ENCODE measurements around the gene PTPRCAP.

PTPRCAP gene

GRCh38 chr11:67423891-67424613, 13.4 kb downstream of the PTPRCAP start:
- no peak for DNase-seq

- no peak for DNase-seq
Observed at GRCh38 chr11:67423466-67423865, 14.0 kb downstream of the PTPRCAP start.

GRCh38 chr11:67422891-67423290, 14.6 kb downstream of the PTPRCAP start:
- DNase-seq = no peak

GRCh38 chr11:67421430-67422031, 16.0 kb downstream of the PTPRCAP start:
- DNase-seq = no peak

GRCh38 chr11:67420646-67421429, 16.6 kb downstream of the PTPRCAP start:
- peak; percentile 91 for DNase-seq

- no peak for DNase-seq
Observed at GRCh38 chr11:67420147-67420645, 17.3 kb downstream of the PTPRCAP start.

- DNase-seq = no peak
Observed at GRCh38 chr11:67419325-67420049, 18.0 kb downstream of the PTPRCAP start.

GRCh38 chr11:67418476-67419281, 18.8 kb downstream of the PTPRCAP start:
- DNase-seq = peak; percentile 13

GRCh38 chr11:67417425-67417824, 20.1 kb downstream of the PTPRCAP start:
- DNase-seq = no peak

- DNase-seq = no peak
Observed at GRCh38 chr11:67416416-67417335, 20.8 kb downstream of the PTPRCAP start.

GRCh38 chr11:67415501-67416304, 21.8 kb downstream of the PTPRCAP start, which contains the start of gene CARNS1:
CARNS1 (plus strand) TSS chr11:67415678; CDS start chr11:67416200, 522 bp downstream.
- DNase-seq = no peak

- DNase-seq = no peak
Observed at GRCh38 chr11:67413266-67413849, 24.1 kb downstream of the PTPRCAP start.

- DNase-seq = no peak
Observed at GRCh38 chr11:67412495-67413179, 24.8 kb downstream of the PTPRCAP start.

- DNase-seq = no peak
Observed at GRCh38 chr11:67411785-67412152, 25.7 kb downstream of the PTPRCAP start.

GRCh38 chr11:67410984-67411784, 26.3 kb downstream of the PTPRCAP start:
- DNase-seq = no peak

- no peak for DNase-seq
Observed at GRCh38 chr11:67410369-67410831, 27.1 kb downstream of the PTPRCAP start.

GRCh38 chr11:67409781-67410368, 27.6 kb downstream of the PTPRCAP start:
- DNase-seq = no peak

GRCh38 chr11:67409261-67409666, 28.2 kb downstream of the PTPRCAP start:
- DNase-seq = no peak
